Measurements from ENCODE around the gene VAC14.

DNA sequence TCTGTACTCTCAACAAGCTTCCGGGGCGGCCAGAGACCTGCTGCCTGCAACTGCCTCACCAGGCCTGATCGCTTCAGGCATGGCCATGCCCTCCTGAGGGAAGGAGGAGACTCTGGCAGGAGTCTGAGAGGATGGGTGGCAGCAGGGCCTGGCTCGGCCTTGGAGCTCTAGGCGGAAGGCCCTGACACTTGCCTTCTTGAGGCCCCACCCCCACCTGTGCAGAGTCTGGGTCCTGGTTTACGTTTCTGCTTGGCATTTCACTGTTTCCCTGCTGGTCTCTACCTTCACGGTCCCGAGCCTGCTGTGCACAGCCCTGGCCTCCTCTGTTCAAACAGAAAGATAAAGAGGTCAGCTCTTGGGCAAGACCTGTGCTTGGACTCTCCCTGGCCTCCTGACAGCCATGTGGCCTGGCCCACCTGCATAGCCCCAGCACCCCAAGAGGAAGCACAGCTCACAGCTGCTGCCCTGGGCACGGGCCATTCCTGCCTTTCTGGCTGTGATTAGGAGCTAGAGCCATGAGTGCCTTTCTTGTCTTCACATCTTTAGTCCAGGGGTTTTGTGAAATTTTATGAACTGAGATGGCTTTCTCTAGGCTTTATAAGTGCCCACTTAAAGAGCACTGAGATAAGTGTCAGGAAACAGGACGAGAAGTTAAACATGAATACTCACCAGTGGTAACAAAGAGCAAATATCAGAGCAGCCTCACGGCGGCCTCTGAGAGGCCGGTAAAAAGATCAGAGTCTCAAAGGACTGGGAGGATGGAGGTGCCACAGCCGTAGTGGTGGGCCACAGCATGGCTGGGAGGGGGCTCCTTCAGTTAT is 89.5 kb downstream of the VAC14 start:
- TF ChIP-seq, protein P1, sequence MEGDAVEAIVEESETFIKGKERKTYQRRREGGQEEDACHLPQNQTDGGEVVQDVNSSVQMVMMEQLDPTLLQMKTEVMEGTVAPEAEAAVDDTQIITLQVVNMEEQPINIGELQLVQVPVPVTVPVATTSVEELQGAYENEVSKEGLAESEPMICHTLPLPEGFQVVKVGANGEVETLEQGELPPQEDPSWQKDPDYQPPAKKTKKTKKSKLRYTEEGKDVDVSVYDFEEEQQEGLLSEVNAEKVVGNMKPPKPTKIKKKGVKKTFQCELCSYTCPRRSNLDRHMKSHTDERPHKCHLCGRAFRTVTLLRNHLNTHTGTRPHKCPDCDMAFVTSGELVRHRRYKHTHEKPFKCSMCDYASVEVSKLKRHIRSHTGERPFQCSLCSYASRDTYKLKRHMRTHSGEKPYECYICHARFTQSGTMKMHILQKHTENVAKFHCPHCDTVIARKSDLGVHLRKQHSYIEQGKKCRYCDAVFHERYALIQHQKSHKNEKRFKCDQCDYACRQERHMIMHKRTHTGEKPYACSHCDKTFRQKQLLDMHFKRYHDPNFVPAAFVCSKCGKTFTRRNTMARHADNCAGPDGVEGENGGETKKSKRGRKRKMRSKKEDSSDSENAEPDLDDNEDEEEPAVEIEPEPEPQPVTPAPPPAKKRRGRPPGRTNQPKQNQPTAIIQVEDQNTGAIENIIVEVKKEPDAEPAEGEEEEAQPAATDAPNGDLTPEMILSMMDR (IDR thresholded peaks at IDR 0.05; ENCODE audit: low read length): no peak
- no peak for TF ChIP-seq EZH2 (IDR thresholded peaks at IDR 0.05; ENCODE audit: borderline replicate concordance, low read length)

Data from OCI-LY1 (cell line).